A673 (cell line): ENCODE results near the gene CEP63. TPM values are rescaled to one million over a fixed set of nuclear protein-coding genes. Genes with fewer than 3 reads are reported as not detected.

Experiments
- BruUV-seq: library from RNA; stranded (reverse); fragments of 400-500 nt; replicated peaks from 2 replicates; lab custom pipeline; 2021; lab: Mats Ljungman, UMichigan
- CTCF ChIA-PET: fragments of 300-600 bp; sonication (Branson Sonifier 250); formaldehyde crosslinking; loops from one replicate; lab custom pipeline; 2022; ENCODE audit warnings: antibody characterized with exemption; lab: Charles Lee
- POLR2A ChIA-PET: fragments of 300-600 bp; sonication (Branson Sonifier 250); formaldehyde crosslinking; loops from one replicate; lab custom pipeline; 2022; ENCODE audit warnings: antibody characterized with exemption; ENCODE audit not compliant: low non-redundant PET; lab: Charles Lee
- DNase-seq: peaks from one replicate; pipeline ENCODE4 v3.0.0-alpha.2; 2015; ENCODE audit warnings: low spot score
- H3K27ac ChIP-seq: fragments of 200-600 bp; sonication (generic); 2 replicates; pipeline ENCODE4 v1.5.1; 2016; ENCODE audit warnings: mixed run types, low read depth, mild to moderate bottlenecking, mixed read lengths, antibody characterized with exemption, low read length; ENCODE audit not compliant: poor library complexity, severe bottlenecking
- H3K27me3 ChIP-seq: fragments of 200-600 bp; sonication (generic); replicated peaks from 2 replicates; pipeline ENCODE4 v1.6.1; 2017; ENCODE audit warnings: mixed run types, low read depth, mild to moderate bottlenecking, mixed read lengths, antibody characterized with exemption, low read length; ENCODE audit not compliant: insufficient read depth, poor library complexity
- H3K36me3 ChIP-seq: fragments of 200-600 bp; sonication (generic); 2 replicates; pipeline ENCODE4 v1.6.1; 2016; ENCODE audit warnings: mixed run types, mild to moderate bottlenecking, mixed read lengths, antibody characterized with exemption, low read length; ENCODE audit not compliant: insufficient read depth, poor library complexity, severe bottlenecking
- H3K4me1 ChIP-seq: fragments of 200-600 bp; sonication (generic); 2 replicates; pipeline ENCODE4 v1.6.1; 2017; ENCODE audit warnings: mixed run types, mild to moderate bottlenecking, mixed read lengths, antibody characterized with exemption, low read length; ENCODE audit not compliant: insufficient read depth, poor library complexity, severe bottlenecking
- H3K4me3 ChIP-seq: fragments of 200-600 bp; sonication (generic); 2 replicates; pipeline ENCODE4 v1.5.1; 2016; ENCODE audit warnings: low read depth, mixed run types, mild to moderate bottlenecking, mixed read lengths, low read length; ENCODE audit not compliant: poor library complexity, severe bottlenecking
- H3K9me3 ChIP-seq: fragments of 200-600 bp; sonication (generic); 2 replicates; pipeline ENCODE4 v1.6.1; 2016; ENCODE audit warnings: mixed run types, low read depth, mild to moderate bottlenecking, mixed read lengths, antibody characterized with exemption, low read length; ENCODE audit not compliant: poor library complexity, severe bottlenecking
- EZH2 ChIP-seq: fragments of 200-600 bp; sonication (generic); IDR thresholded peaks from 2 replicates; pipeline ENCODE4 v1.6.1; 2017; ENCODE audit warnings: borderline replicate concordance, low read depth, mild to moderate bottlenecking, mixed read lengths, antibody characterized with exemption, low read length; ENCODE audit not compliant: poor library complexity, severe bottlenecking
- intact Hi-C: fragments of 100-400 bp; cut with micrococcal nuclease; formaldehyde crosslinking; loops from one replicate; pipeline ENCODE4 v1.10.0; 2022; ENCODE audit not compliant: unreplicated experiment
- total RNA-seq: library from RNA; stranded (reverse); gene quantifications from 2 replicates; pipeline ENCODE4 v1.2.3, GENCODE V29; 2021
- TF ChIP-seq, protein P1 (sequence below): fragments of 300-800, 200-600 bp; sonication (generic); conservative IDR thresholded peaks from 2 replicates; pipeline ENCODE4 v1.5.1; 2017; ENCODE audit warnings: low read depth, mild to moderate bottlenecking, antibody characterized with exemption, low read length, moderate library complexity, mixed read lengths

The CEP63 gene
- total RNA-seq, 1 experiment from 2014 or later: 29.2 TPM

- no peak for TF ChIP-seq EZH2
- TF ChIP-seq, protein P1, sequence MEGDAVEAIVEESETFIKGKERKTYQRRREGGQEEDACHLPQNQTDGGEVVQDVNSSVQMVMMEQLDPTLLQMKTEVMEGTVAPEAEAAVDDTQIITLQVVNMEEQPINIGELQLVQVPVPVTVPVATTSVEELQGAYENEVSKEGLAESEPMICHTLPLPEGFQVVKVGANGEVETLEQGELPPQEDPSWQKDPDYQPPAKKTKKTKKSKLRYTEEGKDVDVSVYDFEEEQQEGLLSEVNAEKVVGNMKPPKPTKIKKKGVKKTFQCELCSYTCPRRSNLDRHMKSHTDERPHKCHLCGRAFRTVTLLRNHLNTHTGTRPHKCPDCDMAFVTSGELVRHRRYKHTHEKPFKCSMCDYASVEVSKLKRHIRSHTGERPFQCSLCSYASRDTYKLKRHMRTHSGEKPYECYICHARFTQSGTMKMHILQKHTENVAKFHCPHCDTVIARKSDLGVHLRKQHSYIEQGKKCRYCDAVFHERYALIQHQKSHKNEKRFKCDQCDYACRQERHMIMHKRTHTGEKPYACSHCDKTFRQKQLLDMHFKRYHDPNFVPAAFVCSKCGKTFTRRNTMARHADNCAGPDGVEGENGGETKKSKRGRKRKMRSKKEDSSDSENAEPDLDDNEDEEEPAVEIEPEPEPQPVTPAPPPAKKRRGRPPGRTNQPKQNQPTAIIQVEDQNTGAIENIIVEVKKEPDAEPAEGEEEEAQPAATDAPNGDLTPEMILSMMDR: no peak
- peaks cover 4% of the 10 kb centered on the region for H3K27me3 ChIP-seq
Observed at GRCh38 chr3:134607054-134608022, 121.5 kb downstream of the CEP63 start.

GRCh38 chr3:134608023-134608770, 122.3 kb downstream of the CEP63 start:
- Histone ChIP-seq H3K27ac (no peak overlapping the region), H3K4me1 (no peaks in the 10 kb centered on the region), H3K9me3 (no peaks in the 10 kb centered on the region), H3K27me3 (peaks cover 4% of the 10 kb centered on the region), H3K36me3 (no peaks in the 10 kb centered on the region), H3K4me3 (no peak overlapping the region)
- intact Hi-C loops: no loop called here
- no TSS peak for BruUV-seq
- no peak for DNase-seq
- TF ChIP-seq EZH2: no peak
- TF ChIP-seq, protein P1: no peak
- ChIA-PET POLR2A (no interaction called here), CTCF (no interaction called here)

More at GRCh38 chr3:134607054-134608022, 121.5 kb downstream of the CEP63 start:
- intact Hi-C loops: no loop called here
- no peak for DNase-seq
- no TSS peak for BruUV-seq
- no peaks in the 10 kb centered on the region for H3K4me1 ChIP-seq
- no peak overlapping the region for H3K27ac ChIP-seq
- ChIA-PET CTCF (interaction anchor here (0.5 kb wide), 1 partner anchor 1879 kb away, joined by 5 read pairs; no protein-coding TSS in a partner anchor), POLR2A (interaction anchor here (0.6 kb wide), 1 partner anchor 925 kb away, joined by 3 read pairs; no protein-coding TSS in a partner anchor)
- H3K4me3 ChIP-seq: no peak overlapping the region
- no peaks in the 10 kb centered on the region for H3K9me3 ChIP-seq
- H3K36me3 ChIP-seq: no peaks in the 10 kb centered on the region

DNA sequence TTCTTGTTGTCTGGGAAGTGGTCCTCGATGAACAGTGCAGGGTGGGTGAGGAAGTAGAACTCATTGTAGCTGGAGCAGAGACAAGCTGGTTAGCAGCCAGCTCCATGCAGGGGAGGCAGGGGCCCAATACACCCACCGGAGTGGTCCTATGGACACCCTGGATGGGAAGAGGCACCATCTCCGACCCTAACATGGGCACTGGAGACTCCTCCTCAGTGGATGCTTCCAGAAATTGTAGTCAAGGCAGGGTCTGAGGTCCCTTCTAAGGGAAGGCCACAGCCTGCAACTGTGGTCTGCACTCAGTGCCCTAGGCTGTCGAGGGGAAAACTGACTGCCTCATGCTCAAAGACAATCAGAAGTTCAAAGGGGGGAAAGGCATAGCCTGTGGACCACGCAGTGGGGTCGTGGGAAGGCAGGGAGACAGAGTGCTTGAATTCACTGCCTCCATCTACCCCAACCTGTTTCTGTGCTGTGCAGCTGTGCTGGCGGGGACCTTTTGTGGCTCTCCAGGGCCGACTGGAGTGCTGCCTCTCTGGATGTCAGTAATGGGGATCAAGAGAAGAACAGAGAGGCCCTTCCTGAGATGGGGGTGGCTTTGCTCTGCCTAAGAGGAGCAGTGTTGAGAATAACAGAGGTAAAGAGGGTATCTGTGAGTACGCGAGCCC, 123.0 kb downstream of the CEP63 start:
- Histone ChIP-seq H3K36me3 (no peaks in the 10 kb centered on the region), H3K9me3 (no peaks in the 10 kb centered on the region), H3K4me1 (no peaks in the 10 kb centered on the region), H3K4me3 (no peak overlapping the region), H3K27ac (no peak overlapping the region), H3K27me3 (peaks cover 4% of the 10 kb centered on the region)
- DNase-seq: no peak
- TF ChIP-seq, protein P1: no peak
- TF ChIP-seq EZH2: no peak
- ChIA-PET POLR2A (no interaction called here), CTCF (no interaction called here)
- intact Hi-C loops: no loop called here
- BruUV-seq: no TSS peak
